ENCODE data around the gene SLC26A5.

Gene SLC26A5

GRCh38 chr7:103348452-103348851 lies 97.6 kb downstream of the SLC26A5 start:
- DNase-seq = no peak

GRCh38 chr7:103347507-103348267 lies 98.3 kb downstream of the SLC26A5 start, which contains the start of gene PSMC2:
TSS of gene PSMC2 (plus strand) at chr7:103347643. CDS start at chr7:103347712, 69 bp downstream.
- peak; percentile 30 to 91 (median 66) for DNase-seq

- no peak for DNase-seq
Measured at GRCh38 chr7:103346396-103346795, 99.6 kb downstream of the SLC26A5 start.

GRCh38 chr7:103344453-103345149 lies 101.4 kb downstream of the SLC26A5 start, which contains the start of gene DNAJC2:
TSS of gene DNAJC2 (minus strand) at chr7:103344767. CDS start at chr7:103344622, 145 bp downstream.
- peak in 55 of 56 donors; percentile 17 to 90 (median 75) for DNase-seq

- peak in 21 of 56 donors; percentile 3 to 58 (median 34) for DNase-seq
Measured at GRCh38 chr7:103343758-103344452, 102.1 kb downstream of the SLC26A5 start.

GRCh38 chr7:103343332-103343731 lies 102.7 kb downstream of the SLC26A5 start:
- no peak for DNase-seq

GRCh38 chr7:103341466-103341865 lies 104.5 kb downstream of the SLC26A5 start:
- no peak for DNase-seq

- DNase-seq = no peak
Measured at GRCh38 chr7:103338864-103339263, 107.1 kb downstream of the SLC26A5 start.

- DNase-seq = no peak
Measured at GRCh38 chr7:103336761-103337160, 109.2 kb downstream of the SLC26A5 start.

GRCh38 chr7:103325744-103326143 lies 120.3 kb downstream of the SLC26A5 start:
- no peak for DNase-seq

Measured in amygdala (tissue), 56 donors.